Thoracic aorta (tissue), 2 donors: ENCODE data around the gene SLC35C1. TPM values are rescaled to one million over a fixed set of nuclear protein-coding genes. Genes with fewer than 3 reads are reported as not detected.

Experiments used
- total RNA-seq, 2 donors: library from RNA; depleted of rRNA; stranded (reverse); fragments of >200 nt; gene quantifications; one replicate each; pipeline versions ENCODE4 v1.1.0 to v1.2.3, GENCODE V29; 2016

SLC35C1 gene
- total RNA-seq, 2 donors from 2014 or later = 18.8 to 28.4 TPM

Other genes starting within 250 kb of the SLC35C1 start
- gene CHST1, start 139.5 kb upstream of the SLC35C1 start, total RNA-seq = 10 to 100 TPM; 48.7 to 50.2 TPM
- 10 to 100 TPM; 41.2 to 54.4 TPM for gene CRY2, start 42.3 kb downstream of the SLC35C1 start, total RNA-seq
- 10 to 100 TPM in 1 of 2 donors, 1 to 10 TPM in 1; 9.5 to 10.4 TPM for gene MAPK8IP1, start 80.5 kb downstream of the SLC35C1 start, total RNA-seq
- 1 to 10 TPM in 1 of 2 donors, not detected in 1; 9.0 TPM for gene FREY1, start 102.1 kb downstream of the SLC35C1 start, total RNA-seq
- gene PEX16, start 112.7 kb downstream of the SLC35C1 start, total RNA-seq = 10 to 100 TPM; 12.1 to 19.8 TPM
- 1 to 10 TPM in 1 of 2 donors, not detected in 1; 3.1 TPM for gene LARGE2, start 117.5 kb downstream of the SLC35C1 start, total RNA-seq